GM21717 (cell line): Measurements from ENCODE around the gene MRGPRG.
"Not testable (repeated sequence)": the region's sequence is repeated elsewhere in the genome, so short reads cannot be mapped to it uniquely, and the experiment has no call there.

ENCODE experiments used
- ATAC-seq: cut with Tn5 transposase; IDR thresholded peaks from one replicate; pipeline ENCODE4 v1.9.1; 2021; ENCODE audit warnings: mild to moderate bottlenecking, moderate library complexity; ENCODE audit not compliant: unreplicated experiment

The MRGPRG gene

GRCh38 chr11:3218483-3219280, at the start of gene MRGPRG:
Gene MRGPRG (minus strand): TSS chr11:3218813. CDS start chr11:3218813, 0 bp downstream.
- ATAC-seq, result no peak

GRCh38 chr11:3262548-3262947, 43.9 kb upstream of the MRGPRG start:
- ATAC-seq, result not testable (repeated sequence)

- not testable (repeated sequence) for ATAC-seq
Observed at GRCh38 chr11:3261831-3262230, 43.2 kb upstream of the MRGPRG start.

- ATAC-seq, result not testable (repeated sequence)
Observed at GRCh38 chr11:3257509-3257908, 38.9 kb upstream of the MRGPRG start.

GRCh38 chr11:3255241-3255640, 36.6 kb upstream of the MRGPRG start:
- not testable (repeated sequence) for ATAC-seq

- ATAC-seq, result not testable (repeated sequence)
Observed at GRCh38 chr11:3254773-3255172, 36.2 kb upstream of the MRGPRG start.

GRCh38 chr11:3245071-3245470, 26.5 kb upstream of the MRGPRG start:
- ATAC-seq, result no peak

- ATAC-seq, result no peak
Observed at GRCh38 chr11:3243880-3244279, 25.3 kb upstream of the MRGPRG start.

- ATAC-seq, result no peak
Observed at GRCh38 chr11:3237119-3237518, 18.5 kb upstream of the MRGPRG start.

- ATAC-seq, result no peak
Observed at GRCh38 chr11:3234846-3235245, 16.2 kb upstream of the MRGPRG start.

- ATAC-seq, result no peak
Observed at GRCh38 chr11:3232956-3233355, 14.3 kb upstream of the MRGPRG start.

GRCh38 chr11:3231851-3232744, 13.5 kb upstream of the MRGPRG start, which contains the start of gene MRGPRE:
Gene MRGPRE (minus strand): TSS chr11:3232417. CDS start chr11:3228799, 3,618 bp downstream.
- ATAC-seq, result no peak

GRCh38 chr11:3231550-3231850, 12.9 kb upstream of the MRGPRG start:
- ATAC-seq, result no peak

- no peak for ATAC-seq
Observed at GRCh38 chr11:3230636-3231549, 12.3 kb upstream of the MRGPRG start.

- ATAC-seq, result no peak
Observed at GRCh38 chr11:3229673-3230630, 11.3 kb upstream of the MRGPRG start.

GRCh38 chr11:3228445-3228829, 9.8 kb upstream of the MRGPRG start:
- no peak for ATAC-seq

- no peak for ATAC-seq
Observed at GRCh38 chr11:3227568-3228444, 9.2 kb upstream of the MRGPRG start.

GRCh38 chr11:3226846-3227567, 8.4 kb upstream of the MRGPRG start:
- ATAC-seq, result no peak
